ENCODE data around the gene RIT2.
"Not testable (repeated sequence)": the region's sequence is repeated elsewhere in the genome, so short reads cannot be mapped to it uniquely, and the experiment has no call there.

RIT2 gene

DNA sequence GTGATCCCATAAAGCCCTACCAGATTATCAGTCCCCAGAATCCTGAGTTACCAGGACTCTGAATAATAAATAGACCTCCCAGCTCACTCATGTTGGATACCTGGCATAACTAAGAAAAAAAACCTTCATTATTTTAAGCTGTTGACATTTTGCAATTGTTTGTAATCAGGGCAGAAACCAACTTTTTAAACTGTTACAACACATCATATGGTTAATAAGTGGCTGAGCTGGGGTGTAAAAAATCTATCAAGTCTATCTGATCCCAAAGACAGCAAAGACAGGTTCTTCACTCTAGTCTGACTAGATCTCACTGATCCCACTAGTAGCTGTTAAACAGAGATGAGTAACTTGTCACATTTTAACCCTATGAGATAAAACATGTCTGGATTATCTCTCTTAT is 370.3 kb downstream of the RIT2 start:
- TF ChIP-seq JUND (IDR thresholded peaks at IDR 0.05; ENCODE audit: low read depth), result no peak
- DNase-seq (ENCODE audit: low read depth in 1 of 2, low spot score in 1 of 2), result no peak
- in situ Hi-C loops (cut with HindIII; ENCODE audit: low pct_unique_long_range_greater_than_20kb, low sequenced_read_pairs), result no loop called here

DNA sequence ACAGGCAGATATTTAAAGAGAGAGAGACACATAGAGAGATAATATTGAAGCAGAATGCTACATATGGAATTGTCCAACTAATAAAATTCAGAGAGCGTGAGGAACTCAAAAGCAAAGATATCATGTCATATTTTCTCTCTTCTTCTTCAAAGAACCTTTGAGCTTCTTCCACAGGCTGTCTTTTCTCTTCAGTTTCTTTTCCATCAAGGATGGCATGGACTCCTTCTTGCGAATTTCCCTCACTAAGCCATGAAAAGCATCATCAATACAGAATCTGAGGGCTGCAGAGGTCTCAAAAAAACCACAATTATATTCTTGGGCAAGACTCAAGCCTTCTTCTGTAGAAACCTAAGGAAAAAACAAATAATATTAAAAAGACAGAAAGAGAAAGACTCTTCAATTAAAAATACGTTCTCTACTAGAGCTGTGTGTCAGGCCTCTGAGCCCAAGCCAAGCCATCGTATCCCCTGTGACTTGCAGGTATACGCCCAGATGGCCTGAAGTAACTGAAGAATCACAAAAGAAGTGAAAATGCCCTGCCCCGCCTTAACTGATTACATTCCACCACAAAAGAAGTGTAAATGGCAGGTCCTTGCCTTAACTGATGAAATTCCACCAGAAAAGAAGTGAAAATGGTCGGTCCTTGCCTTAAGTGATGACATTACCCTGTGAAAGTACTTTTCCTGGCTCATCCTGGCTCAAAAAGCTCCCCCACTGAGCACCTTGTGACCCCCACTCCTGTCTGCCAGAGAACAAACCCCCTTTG is 371.9 kb downstream of the RIT2 start:
- TF ChIP-seq JUND (IDR thresholded peaks at IDR 0.05; ENCODE audit: low read depth), result no peak
- DNase-seq (ENCODE audit: low read depth in 1 of 2, low spot score in 1 of 2), result no peak
- in situ Hi-C loops (cut with HindIII; ENCODE audit: low pct_unique_long_range_greater_than_20kb, low sequenced_read_pairs), result no loop called here

DNA sequence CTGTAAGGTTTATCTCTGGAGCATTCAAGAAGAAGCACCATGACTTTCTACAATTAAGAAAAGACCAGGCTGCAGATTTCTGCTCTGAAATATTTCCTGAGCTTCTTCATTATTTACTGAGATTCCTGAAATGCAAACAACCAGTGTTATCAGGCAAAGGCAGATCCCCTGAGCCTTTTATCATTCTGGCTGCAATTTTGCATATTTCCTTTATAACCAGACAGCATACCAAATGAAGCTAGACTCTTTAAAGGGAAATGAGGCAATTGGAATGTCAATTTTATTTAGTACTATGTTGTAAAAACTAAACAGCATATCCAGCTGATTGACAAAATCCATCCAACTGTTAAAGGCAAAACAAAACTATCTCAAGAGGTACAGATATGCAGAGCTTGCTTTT is 372.5 kb downstream of the RIT2 start:
- in situ Hi-C loops (cut with HindIII; ENCODE audit: low pct_unique_long_range_greater_than_20kb, low sequenced_read_pairs), result no loop called here
- no peak for TF ChIP-seq JUND (IDR thresholded peaks at IDR 0.05; ENCODE audit: low read depth)
- no peak for DNase-seq (ENCODE audit: low read depth in 1 of 2, low spot score in 1 of 2)

DNA sequence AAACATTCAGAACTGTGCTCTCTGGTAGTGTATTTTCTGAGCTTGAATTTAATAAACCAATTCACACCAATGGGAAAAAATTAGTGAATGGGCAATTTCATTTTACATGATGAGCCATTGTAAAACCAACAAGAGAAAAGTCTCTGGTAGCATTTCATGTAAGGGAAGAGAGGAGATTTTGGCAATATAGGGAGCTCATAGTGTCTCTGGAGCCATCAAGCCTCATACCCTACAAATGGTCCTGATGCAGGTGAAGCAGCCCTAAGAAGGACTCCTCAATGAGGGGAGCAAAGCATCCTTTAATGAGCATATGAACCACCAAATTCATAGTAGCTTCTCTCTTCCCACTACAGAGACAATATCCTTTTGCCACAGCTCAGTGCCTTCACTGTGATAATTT is 373.0 kb downstream of the RIT2 start:
- no peak for DNase-seq (ENCODE audit: low read depth in 1 of 2, low spot score in 1 of 2)
- in situ Hi-C loops (cut with HindIII; ENCODE audit: low pct_unique_long_range_greater_than_20kb, low sequenced_read_pairs), result no loop called here
- TF ChIP-seq JUND (IDR thresholded peaks at IDR 0.05; ENCODE audit: low read depth), result no peak

DNA sequence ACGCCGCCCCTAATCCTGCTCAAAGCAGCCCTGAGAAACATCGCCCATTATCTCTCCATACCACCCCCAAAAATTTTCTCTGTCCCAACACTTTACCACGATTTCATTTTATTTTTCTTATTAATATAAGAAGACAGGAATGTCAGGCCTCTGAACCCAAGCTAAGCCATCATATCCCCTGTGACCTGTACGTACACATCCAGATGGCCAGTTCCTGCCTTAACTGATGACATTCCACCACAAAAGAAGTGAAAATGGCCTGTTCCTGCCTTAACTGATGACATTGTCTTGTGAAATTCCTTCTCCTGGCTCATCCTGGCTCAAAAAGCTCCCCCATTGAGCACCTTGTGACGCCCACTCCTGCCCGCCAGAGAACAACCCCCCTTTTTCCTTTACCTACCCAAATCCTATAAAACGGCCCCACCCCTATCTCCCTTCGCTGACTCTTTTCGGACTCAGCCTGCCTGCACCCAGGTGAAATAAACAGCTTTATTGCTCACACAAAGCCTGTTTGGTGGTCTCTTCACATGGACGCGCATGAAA is 373.6 kb downstream of the RIT2 start:
- in situ Hi-C loops (cut with HindIII; ENCODE audit: low pct_unique_long_range_greater_than_20kb, low sequenced_read_pairs); DNase-seq (ENCODE audit: low read depth in 1 of 2, low spot score in 1 of 2): not testable (repeated sequence)

DNA sequence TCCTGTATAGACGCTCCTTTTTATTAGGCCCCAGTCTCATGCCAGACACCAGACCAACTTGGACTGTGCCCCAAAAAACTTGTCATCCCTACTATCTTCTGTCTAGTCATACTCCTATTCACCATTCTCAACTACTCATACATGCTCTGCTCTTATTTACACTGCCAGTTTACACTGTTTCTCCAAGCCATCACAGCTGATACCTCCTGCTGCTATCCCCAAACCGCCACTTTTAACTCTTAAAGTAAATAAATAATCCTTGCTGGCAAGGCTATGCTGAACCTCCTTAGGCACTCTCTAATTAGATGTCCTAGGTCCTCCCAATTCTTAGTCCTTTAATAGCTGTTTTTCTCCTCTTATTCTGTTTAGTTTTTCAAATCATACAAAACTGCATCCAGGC is 374.2 kb downstream of the RIT2 start:
- in situ Hi-C loops (cut with HindIII; ENCODE audit: low pct_unique_long_range_greater_than_20kb, low sequenced_read_pairs); DNase-seq (ENCODE audit: low read depth in 1 of 2, low spot score in 1 of 2): not testable (repeated sequence)

DNA sequence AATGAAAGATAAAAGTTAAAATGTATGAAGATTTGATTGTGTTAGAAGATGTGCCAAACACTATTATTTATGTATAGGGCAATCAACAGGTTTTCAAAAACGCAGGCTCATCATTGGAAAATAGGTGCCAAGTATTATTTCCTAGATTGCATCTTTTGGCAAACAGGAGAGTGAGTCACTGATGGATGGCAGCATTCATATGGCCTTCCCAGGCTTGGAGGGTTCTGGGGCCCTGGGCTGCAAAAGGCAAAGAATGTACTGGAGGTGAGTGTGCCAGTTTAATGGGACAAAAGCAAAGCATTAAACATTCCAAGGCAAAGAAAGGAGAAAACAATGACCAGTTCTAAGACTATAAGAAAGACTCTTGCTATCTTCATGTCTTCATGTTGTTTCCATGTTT is 379.4 kb downstream of the RIT2 start:
- in situ Hi-C loops (cut with HindIII; ENCODE audit: low pct_unique_long_range_greater_than_20kb, low sequenced_read_pairs), result no loop called here
- peak in 1 of 2 experiments; percentile 25 for DNase-seq (ENCODE audit: low read depth in 1 of 2, low spot score in 1 of 2)
- no peak for TF ChIP-seq JUND (IDR thresholded peaks at IDR 0.05; ENCODE audit: low read depth)

DNA sequence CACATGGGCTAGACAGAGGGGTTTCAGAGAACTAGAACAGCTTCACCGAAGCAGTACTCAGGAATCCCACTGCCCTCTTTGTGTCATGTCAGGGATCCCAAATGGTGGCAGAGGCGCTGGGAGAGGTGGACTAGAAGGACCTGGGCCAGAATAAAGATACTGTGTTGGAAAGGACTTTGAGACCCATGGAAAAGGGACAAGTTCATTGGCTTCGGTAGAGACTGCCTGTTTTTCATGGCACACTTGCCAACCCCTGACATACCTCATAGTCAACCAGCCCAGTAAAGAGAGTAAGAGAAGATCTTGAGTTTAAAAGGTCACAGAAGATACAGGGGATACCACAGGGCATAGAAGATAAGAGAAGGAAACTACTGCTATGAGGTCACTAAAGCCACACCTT is 381.0 kb downstream of the RIT2 start:
- no peak for DNase-seq (ENCODE audit: low read depth in 1 of 2, low spot score in 1 of 2)
- in situ Hi-C loops (cut with HindIII; ENCODE audit: low pct_unique_long_range_greater_than_20kb, low sequenced_read_pairs), result no loop called here
- no peak for TF ChIP-seq JUND (IDR thresholded peaks at IDR 0.05; ENCODE audit: low read depth)

DNA sequence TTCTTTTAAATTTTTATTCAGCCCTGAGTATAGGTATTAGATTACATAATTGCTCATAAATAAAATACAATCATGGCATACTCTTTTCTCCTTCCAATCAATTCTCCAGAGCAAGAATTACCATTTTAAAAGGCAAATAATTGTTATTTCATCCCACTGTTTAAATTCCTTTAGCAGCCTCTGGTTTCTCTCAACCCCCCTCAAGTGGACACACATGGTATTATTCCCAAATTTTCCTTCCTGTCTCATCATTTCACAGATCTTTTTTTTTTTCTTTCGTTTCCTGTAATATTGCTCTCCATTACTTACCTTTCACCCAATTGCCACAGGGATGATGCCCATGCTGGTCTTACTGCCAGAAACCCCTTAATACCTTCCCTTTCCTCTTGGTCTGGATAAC is 385.2 kb downstream of the RIT2 start:
- no peak for TF ChIP-seq JUND (IDR thresholded peaks at IDR 0.05; ENCODE audit: low read depth)

DNA sequence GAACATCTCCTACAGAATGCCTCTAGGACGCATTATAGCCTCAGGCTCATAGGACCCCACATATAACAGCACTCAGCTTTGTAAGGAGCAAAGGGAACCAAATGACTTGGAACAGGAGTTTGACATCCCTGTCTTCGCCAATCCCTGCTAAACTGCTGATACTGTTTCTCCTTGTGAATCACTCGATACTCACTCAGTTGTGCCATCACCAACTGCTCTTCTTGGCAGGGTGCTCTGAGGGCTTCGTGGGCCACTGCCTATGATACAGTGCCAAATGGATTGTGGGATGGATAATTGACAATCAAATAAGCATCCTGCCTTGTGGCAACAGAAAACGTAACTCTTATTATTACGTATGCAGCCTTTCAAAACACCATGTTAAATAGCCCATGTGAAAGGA is 396.3 kb downstream of the RIT2 start:
- no peak for TF ChIP-seq JUND (IDR thresholded peaks at IDR 0.05; ENCODE audit: low read depth)
- no peak for DNase-seq (ENCODE audit: low read depth in 1 of 2, low spot score in 1 of 2)
- in situ Hi-C loops (cut with HindIII; ENCODE audit: low pct_unique_long_range_greater_than_20kb, low sequenced_read_pairs), result no loop called here

More for the DNA sequence above, 385.2 kb downstream of the RIT2 start:
- in situ Hi-C loops (cut with HindIII; ENCODE audit: low pct_unique_long_range_greater_than_20kb, low sequenced_read_pairs), result no loop called here
- DNase-seq (ENCODE audit: low read depth in 1 of 2, low spot score in 1 of 2), result peak in 1 of 2 experiments; percentile 1

DNA sequence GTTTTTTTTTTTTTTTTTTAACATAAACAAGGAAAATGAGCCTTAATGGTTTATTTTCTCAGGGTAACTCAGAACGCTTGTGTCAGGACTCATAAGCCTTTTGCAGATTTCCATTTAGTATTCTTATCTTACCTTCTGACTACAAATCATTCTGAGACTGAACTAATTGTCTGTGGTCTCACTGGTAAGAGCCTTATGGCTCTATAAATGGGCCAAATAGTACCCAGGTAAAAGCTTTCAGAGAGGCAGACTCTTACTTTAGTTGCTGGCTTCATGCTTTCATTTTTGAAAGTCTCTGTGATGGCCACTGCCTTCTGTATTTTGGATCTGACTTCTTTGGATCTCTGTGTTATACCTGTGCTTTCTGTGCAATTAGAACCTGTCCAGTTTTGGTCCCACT is 403.4 kb downstream of the RIT2 start:
- in situ Hi-C loops (cut with HindIII; ENCODE audit: low pct_unique_long_range_greater_than_20kb, low sequenced_read_pairs), result no loop called here
- DNase-seq (ENCODE audit: low read depth in 1 of 2, low spot score in 1 of 2), result no peak
- no peak for TF ChIP-seq JUND (IDR thresholded peaks at IDR 0.05; ENCODE audit: low read depth)

DNA sequence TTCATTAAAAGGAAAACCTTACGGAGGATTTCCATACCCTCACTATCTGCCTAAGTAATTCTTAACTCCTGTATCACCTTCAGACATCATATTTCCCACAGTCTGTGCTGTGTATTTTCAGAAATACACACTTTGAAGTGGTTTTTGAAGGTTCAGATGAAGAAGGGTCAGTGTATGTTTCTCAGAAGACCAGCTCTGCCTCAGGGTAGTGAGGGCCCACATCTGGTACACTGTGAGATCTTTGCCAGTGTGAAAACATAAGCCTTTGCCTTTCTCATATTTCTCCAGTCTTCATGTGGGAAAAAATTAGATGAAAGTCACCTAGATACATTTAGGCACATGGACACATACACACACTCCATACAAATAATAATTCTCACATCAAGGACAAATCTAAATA is 408.4 kb downstream of the RIT2 start:
- in situ Hi-C loops (cut with HindIII; ENCODE audit: low pct_unique_long_range_greater_than_20kb, low sequenced_read_pairs), result no loop called here
- no peak for TF ChIP-seq JUND (IDR thresholded peaks at IDR 0.05; ENCODE audit: low read depth)
- no peak for DNase-seq (ENCODE audit: low read depth in 1 of 2, low spot score in 1 of 2)

DNA sequence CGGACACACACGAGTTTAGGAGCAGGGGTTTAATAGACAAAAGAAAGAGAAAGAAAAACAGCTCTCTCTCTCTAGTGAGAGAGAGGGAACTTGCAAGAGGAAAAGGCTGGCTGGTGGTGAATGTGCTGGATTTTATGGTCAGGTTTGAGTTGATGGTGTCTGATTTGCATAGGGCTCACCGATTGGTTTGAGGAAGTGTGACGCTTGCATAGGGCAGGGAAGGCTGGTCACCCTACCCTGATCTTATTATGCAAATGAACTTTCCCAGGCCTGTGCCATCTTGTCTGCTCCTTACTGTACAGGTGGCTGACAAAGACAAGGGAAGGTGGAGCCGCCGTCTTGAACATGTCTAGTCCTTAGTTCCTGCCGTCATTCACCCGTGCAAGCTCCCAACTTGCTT is 408.9 kb downstream of the RIT2 start:
- TF ChIP-seq JUND (IDR thresholded peaks at IDR 0.05; ENCODE audit: low read depth), result no peak
- in situ Hi-C loops (cut with HindIII; ENCODE audit: low pct_unique_long_range_greater_than_20kb, low sequenced_read_pairs), result no loop called here
- peak in 1 of 2 experiments; percentile 93 for DNase-seq (ENCODE audit: low read depth in 1 of 2, low spot score in 1 of 2)

Measured in T47D (cell line).